GM21515 (cell line): ENCODE data around the gene KIF26B.

Experiments
- ATAC-seq: cut with Tn5 transposase; IDR thresholded peaks from one replicate; pipeline ENCODE4 v1.9.1; 2021; ENCODE audit not compliant: unreplicated experiment

Gene KIF26B

GRCh38 chr1:245207056-245207638 lies 52.4 kb downstream of the KIF26B start:
- ATAC-seq, result no peak

DNA sequence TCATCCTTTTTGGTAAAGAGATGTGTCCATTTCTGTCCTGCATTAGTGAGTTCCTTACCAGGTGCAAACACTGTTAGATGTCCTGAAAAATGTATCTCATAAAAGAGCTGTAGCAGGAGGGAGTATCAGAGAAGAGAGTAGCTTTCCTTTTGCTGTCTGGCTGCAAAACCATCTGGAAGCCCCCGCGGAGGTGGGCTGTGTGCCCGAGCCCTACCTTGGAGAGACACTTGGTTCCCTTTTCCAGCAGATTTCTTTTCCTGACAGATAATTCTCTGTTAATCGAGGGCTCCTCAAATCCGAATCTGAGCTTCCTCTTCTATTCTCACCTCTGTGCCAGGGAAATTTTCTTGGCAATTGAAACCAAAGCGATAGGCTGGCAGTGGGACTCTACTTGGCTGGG lies 53.0 kb downstream of the KIF26B start:
- no peak for ATAC-seq

GRCh38 chr1:245209658-245210435 lies 55.1 kb downstream of the KIF26B start:
- ATAC-seq, result no peak

DNA sequence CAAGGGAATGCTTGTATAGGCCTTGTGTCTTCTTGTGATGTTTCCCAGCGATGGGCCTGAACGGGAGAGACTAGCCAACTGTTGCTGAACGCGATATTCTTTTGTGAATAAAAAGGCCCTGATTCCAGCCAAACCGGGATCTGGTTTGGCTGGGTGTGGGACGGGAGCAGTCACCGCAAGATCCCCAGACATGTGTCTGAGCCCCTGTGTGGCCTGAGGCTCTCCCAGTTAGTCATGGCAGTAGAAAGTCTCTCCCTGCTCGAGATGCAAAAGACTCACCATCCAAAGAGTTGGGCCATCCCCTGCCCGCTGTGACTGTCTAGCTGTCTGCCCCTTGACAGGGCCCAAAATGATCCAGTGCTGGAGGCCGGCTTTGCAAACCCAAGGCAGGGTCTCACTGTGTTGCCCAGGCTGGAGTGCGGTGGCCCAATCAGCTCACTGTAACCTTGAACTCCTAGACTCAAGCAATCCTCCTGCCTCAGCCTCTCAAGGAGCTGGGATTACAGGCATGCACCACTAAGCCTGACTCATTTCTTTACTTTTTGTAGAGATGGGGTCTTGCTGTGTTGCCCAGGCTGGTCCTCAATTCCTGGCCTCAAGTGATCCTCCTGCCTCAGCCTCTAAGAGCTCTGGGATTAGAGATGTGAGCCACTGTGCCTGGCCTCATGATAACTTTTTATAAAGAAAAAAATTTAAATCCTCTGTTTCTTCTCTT lies 56.4 kb downstream of the KIF26B start:
- no peak for ATAC-seq

GRCh38 chr1:245211761-245212160 lies 57.0 kb downstream of the KIF26B start:
- ATAC-seq, result no peak

DNA sequence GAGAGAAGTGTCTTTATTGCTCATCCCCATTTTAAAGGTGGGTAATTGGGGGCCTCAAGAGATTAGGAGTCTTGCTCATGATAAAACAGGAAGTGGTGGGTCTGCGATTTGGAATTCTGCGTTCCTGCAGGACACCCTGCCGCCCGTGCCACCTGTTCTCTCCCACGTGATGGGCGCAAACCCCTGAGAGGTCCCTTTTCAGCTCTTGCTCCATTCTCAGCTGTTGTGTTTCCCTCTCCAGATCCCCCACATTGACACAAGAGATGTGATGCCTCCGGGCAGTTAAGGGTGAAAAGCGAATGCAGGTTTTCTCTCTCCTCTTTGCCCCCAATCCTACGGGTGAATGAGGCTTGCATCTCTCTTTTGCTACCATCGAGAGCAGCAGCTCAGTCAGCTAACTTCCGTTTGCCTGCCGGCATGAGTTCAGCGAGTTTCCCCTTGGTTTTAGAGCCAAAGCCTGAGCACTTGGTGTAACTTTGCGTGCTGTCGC lies 57.5 kb downstream of the KIF26B start:
- ATAC-seq, result no peak

GRCh38 chr1:245213066-245213831 lies 58.5 kb downstream of the KIF26B start:
- no peak for ATAC-seq

- no peak for ATAC-seq
Observed at GRCh38 chr1:245215071-245215470, 60.3 kb downstream of the KIF26B start.

- no peak for ATAC-seq
Observed at GRCh38 chr1:245216366-245217115, 61.8 kb downstream of the KIF26B start.

DNA sequence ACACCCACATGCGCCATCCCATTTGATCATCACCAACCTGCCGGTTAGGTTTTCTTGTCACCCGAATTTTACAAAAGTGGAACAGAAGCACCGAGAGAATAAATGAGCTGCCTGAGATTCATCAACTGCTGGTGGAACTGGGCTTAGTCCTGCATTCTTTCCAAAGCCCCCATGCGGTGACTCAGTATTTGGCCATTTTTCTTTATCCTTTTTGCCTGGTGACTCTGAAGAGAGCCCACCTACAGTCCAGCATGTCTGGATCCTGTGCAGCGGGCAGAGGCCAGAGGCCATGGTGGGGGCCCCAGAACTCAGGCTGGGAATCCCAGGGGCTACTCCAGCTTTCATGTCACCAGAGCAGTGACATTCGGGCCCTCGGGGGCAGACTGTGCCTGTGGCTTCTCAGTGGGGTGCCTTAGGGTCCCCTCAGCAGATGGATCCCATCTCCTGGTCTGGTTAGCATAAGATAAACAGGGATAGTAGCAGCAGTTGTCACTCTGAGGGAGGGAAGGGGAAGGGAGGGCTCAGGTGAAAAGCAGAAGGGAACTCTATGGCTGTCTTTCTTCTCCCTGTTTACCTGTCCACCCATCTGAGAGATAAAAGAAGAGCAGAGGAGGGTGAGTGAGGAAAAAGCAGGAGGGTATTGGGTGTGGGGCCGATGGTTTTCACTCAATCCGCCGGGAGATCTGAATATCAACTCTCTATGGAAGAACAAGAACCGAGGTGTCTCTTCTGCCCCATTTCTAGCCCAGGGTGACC lies 63.2 kb downstream of the KIF26B start:
- ATAC-seq, result no peak

DNA sequence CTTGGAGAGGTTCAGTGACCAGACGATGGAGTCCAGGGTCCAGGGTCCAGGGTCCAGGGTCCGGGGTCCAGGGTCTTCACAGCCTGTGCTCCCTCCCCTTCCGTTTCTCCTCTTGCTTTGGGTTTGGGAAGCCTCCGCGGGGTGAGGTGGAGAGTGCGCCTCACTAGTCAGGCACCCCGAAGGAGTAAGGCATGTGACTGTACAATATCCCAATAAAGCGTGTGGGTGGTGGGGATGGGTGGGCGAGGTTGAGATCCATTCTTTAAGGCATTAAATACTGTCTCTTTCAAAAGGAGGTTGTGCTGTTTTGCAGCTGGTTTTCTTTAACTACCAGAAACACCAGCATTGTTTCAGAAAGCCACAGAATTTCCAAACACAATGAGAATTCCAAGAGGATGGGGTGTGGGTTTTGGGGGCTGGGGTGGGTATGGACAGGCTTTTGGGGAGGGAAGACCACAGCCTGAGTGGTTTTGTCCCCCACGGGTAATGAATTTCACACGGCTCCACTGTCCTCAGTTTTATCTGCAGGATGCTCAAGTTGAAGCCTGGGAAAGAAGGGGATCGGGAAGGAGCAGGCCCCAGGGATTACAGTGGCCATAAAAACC lies 65.7 kb downstream of the KIF26B start:
- no peak for ATAC-seq

GRCh38 chr1:245221805-245222204 lies 67.0 kb downstream of the KIF26B start:
- ATAC-seq, result no peak

- no peak for ATAC-seq
Observed at GRCh38 chr1:245222931-245223595, 68.3 kb downstream of the KIF26B start.

GRCh38 chr1:245225322-245226202 lies 70.8 kb downstream of the KIF26B start:
- ATAC-seq, result no peak

DNA sequence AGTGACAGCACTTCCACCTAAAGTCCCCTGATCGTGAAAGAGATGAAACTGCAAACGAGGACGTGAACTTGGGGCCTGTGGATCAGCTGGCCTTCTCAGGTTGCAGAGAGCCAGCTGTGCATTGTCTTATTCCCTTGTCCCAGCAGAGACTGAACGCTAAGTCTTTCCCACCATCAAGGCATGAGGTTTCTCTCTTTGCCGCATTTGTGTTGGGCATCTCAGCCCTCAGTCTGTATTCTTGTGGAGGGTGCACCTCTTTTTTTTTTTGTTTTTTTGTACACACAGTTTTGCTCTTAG lies 71.4 kb downstream of the KIF26B start:
- ATAC-seq, result no peak

DNA sequence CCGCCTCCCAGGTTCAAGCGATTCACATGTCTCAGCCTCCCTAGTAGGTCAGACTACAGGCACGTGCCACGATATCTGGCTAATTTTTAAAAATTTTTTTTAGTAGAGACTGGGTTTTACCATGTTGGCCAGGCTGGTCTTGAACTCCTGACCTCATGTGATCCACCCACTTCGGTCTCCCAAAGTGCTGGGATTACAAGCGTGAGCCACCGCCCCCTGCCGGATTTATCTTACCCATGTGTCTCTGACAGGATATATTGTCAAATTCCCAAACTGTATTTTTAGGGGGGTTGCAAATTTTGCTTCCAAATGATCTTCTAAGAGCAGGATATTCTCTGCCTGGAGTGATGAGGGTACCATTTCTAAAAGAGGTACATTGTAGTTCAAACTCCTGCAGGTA lies 74.3 kb downstream of the KIF26B start:
- ATAC-seq, result no peak

DNA sequence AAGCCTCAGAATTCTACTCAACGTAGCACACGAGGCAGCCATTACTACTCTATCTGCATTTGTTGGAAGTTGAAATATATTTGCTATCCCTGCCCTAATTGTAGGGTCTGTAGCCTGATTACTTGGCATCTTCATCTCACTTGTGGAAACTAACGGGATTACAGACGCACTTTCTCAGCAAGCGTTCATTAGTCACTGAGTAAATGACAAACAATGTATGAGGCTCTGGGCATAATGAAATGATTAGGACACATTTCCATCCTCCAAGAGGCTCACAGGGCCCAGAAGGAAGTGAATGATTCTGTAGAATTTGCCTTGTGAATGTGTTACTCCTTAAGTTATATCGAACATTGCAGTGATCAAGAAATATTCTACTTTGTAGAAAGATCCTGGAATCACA lies 78.1 kb downstream of the KIF26B start:
- no peak for ATAC-seq
